COR-L47 (cell line): ENCODE measurements around the gene TNFAIP2.

ENCODE experiments used
- DNase-seq: peaks from one replicate; lab custom pipeline; 2025; lab: John Stamatoyannopoulos, UW

The TNFAIP2 gene

GRCh38 chr14:103122585-103122946, 695 bp upstream of the TNFAIP2 start:
- DNase-seq = peak; percentile 72

DNA sequence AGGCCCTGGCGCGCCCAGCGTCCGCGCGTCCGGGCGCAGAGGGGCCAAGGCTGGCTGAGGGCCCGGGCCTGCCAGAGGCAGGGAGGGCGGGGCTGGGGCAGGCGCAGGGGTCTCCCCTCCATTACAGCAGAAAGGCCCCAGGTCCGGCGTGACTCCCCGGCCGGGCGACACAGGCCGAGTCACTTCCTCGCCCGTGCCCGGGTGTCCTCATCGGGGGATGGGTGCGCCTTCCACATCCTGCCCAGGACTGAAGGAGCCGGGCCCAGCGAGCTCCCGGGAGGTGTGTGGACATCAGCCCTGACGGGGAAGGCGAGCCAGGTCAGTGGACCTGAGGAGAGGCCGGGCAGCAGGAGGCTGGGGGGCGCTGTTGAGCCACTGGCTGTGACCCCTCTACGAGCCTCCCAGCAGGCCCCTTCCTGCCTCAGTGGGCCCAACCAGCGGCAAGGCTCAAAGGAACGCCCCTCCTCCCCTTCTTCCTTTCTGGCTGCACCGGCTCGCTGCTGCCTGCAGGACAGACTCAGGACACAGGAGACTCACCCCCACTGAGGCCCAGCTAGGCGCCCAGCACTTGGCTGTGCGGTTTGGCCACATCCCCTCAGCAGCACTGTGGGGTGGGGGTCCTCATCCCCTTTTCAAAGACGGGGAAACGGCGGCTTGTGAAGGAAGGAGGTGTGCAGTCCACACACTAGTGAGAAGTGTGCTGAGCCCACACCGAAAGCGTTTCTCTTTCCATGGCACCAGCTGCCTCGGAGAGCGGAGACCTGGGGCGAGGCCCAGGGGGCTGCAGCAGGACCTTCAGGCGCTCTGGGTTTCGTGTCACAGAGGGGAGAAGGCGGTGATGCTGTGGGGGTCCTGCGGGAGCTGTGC, 606 bp downstream of the TNFAIP2 start:
- peak; percentile 21 for DNase-seq

DNA sequence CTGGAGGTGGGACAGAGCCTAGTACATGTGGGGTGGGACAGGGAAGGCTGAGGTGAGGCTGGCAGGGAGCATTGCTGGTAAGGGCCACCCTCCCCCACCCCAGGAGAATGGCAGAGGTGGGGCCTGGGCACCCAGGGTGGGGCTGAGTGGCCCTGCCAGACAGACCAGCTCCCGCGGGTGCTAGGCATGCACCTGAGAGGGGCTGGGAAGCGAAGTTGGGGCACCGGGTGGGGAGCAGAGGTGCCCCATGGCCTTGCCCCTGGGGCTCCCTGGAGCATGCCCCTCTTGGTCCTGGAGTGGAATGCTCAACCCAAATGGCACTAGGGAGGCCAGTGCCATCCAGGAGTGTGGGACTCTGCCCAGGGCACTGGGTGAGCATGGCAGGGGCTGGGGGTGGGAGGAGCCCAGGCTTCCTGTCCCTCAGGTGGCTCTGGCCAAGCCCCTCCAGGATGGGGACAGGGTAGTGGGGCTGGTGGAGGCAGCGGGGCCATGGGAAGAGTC, 1.3 kb downstream of the TNFAIP2 start:
- DNase-seq = no peak

GRCh38 chr14:103125098-103126070, 2.1 kb downstream of the TNFAIP2 start:
- no peak for DNase-seq

DNA sequence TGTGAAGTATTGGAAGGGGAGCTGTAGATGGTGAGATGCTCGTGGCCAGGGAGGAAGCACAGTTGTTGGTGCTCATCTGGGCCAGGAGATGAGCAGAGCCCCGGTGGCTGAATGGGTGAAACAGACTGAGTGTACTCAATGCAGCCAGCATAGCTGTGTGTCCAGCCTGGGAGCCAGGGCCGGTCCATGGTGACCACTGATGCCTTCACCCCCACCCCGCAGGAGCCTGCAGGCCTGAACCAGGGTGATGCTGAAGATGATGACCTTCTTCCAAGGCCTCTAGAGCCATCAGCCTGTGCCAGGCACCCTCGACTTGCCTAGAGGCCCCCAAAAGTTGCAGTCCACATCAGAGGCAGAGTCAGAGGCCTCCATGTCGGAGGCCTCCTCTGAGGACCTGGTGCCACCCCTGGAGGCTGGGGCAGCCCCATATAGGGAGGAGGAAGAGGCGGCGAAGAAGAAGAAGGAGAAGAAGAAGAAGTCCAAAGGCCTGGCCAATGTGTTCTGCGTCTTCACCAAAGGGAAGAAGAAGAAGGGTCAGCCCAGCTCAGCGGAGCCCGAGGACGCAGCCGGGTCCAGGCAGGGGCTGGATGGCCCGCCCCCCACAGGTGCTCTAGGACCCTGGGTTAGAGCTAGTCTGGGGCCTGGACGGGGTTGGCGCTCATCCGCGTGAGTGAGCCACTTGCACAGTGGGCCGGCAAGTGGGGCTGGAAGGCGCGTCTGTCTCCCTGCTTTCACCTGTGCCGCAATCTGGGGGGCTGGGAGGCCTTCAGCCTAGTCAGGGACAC, 3.0 kb downstream of the TNFAIP2 start:
- no peak for DNase-seq

DNA sequence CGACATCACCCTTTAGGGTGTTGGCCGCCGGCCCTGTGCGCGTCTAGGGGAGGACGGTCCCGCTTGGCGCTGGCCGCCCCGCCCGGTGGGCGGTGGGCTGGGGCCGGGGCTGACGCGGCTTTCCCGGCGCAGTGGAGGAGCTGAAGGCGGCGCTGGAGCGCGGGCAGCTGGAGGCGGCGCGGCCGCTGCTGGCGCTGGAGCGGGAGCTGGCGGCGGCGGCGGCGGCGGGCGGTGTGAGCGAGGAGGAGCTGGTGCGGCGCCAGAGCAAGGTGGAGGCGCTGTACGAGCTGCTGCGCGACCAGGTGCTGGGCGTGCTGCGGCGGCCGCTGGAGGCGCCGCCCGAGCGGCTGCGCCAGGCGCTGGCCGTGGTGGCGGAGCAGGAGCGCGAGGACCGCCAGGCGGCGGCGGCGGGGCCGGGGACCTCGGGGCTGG, 3.6 kb downstream of the TNFAIP2 start:
- DNase-seq = no peak

DNA sequence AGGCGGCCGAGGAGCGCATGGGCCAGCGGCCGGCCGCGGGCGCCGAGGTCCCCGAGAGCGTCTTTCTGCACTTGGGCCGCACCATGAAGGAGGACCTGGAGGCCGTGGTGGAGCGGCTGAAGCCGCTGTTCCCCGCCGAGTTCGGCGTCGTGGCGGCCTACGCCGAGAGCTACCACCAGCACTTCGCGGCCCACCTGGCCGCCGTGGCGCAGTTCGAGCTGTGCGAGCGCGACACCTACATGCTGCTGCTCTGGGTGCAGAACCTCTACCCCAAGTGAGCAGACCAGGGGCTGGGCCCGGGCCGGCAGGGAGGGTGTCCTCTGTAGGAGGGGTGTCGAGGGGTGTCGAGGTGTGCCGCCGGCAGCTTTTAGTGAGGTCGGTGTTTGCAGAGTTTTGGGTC, 4.1 kb downstream of the TNFAIP2 start:
- DNase-seq = no peak

GRCh38 chr14:103127861-103128598, 4.8 kb downstream of the TNFAIP2 start:
- DNase-seq = no peak

GRCh38 chr14:103128631-103129300, 5.5 kb downstream of the TNFAIP2 start:
- DNase-seq = peak; percentile 5

DNA sequence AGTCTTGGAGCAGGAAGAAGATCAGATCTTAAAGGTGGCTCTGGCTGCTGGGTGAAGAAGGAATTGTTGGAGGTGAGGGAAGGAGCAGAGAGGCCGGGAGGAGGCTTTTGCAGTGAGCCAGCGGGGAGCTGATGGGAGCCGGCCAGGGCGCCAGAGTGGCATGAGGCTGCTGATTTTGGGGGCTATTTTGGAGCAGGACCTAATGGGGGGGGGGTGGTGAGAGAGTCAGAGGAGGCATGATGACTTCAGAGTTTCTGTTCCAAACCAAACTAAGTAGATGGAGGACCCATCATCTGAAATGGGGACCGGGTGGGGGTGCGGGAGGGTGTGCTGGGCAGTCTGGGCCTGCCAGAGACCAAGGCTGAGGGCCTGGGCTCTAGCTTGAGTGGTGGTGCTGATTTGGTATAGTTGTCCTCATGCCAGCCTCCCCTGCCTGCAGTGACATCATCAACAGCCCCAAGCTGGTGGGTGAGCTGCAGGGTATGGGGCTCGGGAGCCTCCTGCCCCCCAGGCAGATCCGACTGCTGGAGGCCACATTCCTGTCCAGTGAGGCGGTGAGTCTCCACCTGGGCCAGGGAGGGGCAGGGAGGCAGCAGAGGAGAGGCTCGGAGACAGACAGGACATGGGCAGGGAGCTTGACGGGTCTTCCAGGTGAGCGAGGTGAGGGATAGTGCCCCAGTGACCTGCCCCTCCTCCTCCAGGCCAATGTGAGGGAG, 6.2 kb downstream of the TNFAIP2 start:
- no peak for DNase-seq

DNA sequence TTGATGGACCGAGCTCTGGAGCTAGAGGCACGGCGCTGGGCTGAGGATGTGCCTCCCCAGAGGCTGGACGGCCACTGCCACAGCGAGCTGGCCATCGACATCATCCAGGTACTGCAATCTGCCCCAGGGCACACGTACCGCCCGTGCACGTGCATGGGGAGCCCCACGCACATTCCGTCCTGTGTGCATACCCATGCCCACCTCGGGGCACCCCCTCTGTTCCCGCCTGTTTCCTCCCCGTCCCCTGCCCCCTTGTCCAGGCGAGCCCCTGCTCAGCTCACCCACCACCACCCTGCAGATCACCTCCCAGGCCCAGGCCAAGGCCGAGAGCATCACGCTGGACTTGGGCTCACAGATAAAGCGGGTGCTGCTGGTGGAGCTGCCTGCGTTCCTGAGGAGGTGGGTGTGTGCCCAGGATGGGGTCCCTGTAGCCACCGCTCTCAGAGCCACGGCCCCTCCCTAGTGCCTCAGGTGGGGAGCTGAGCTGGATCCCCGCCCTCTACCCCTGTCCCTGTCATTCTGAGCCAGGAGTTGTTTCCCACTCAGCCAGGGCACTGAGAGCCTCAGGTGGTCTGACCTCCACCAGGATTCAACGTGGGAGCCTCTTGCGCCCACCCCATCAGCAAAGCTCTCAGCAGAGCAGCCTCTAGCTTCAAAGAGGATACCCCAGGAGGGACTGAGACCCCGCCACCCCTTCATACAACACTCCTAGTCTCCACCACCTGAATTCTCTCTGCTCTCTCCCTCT, 6.9 kb downstream of the TNFAIP2 start:
- DNase-seq = no peak

- peak; percentile 24 for DNase-seq
Observed at GRCh38 chr14:103130965-103131364, 7.7 kb downstream of the TNFAIP2 start.

- no peak for DNase-seq
Observed at GRCh38 chr14:103131580-103131979, 8.3 kb downstream of the TNFAIP2 start.

DNA sequence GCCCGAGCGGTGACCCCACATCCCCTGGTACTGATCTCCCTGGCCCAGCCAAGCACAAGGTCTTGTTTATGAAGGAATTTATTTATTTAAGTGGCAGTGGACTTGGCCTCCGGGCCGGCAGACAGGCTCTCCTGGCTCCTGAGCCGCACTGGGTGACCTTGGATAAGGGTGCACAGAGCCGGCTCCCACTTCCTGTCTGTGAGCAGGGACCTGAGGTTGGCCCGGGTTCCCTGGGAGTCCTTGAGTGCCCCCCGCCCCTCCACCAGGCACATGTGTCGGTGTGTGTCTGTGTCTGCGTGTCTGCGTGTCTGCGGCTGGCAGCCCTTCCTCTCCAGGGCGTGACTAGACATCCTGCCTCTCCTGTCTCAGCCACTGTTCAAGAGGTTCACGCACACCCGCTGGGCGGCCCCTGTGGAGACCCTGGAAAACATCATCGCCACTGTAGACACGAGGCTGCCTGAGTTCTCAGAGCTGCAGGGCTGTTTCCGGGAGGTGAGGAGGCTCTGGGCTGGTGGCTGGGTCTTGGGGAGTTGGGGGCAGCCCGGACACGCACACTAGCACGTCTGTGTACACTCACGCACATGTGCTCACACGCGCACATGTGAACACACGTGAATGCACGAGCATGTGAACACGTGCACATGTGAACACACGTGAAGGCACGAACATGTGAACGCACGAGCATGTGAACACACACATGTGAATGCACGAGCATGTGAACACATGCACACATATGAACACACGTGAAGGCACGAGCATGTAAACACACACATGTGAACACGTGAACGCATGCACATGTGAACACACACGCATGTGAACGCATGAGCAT, 9.3 kb downstream of the TNFAIP2 start:
- DNase-seq = no peak

- DNase-seq = no peak
Observed at GRCh38 chr14:103133210-103134140, 10.2 kb downstream of the TNFAIP2 start.

DNA sequence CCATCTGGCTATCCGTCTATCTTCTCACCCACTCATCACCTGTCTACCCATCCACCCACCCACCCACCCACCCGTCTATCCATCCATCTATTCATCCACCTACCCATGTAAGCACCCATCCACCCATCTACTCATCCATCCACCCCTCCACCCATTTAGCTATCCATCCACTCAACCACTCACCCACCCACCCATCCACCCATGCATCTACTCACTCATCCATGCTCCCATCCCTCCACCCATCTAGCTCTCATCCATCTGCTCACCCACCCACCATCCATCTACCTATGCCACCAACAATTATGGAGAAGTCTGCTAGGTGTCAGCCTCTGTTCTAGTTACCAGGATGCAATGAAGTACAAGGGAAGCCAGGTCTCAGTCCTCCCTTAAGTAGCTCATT, 11.1 kb downstream of the TNFAIP2 start:
- no peak for DNase-seq

- no peak for DNase-seq
Observed at GRCh38 chr14:103134919-103135318, 11.7 kb downstream of the TNFAIP2 start.
